ENCODE data around the gene ZBTB9.

ZBTB9 gene

DNA sequence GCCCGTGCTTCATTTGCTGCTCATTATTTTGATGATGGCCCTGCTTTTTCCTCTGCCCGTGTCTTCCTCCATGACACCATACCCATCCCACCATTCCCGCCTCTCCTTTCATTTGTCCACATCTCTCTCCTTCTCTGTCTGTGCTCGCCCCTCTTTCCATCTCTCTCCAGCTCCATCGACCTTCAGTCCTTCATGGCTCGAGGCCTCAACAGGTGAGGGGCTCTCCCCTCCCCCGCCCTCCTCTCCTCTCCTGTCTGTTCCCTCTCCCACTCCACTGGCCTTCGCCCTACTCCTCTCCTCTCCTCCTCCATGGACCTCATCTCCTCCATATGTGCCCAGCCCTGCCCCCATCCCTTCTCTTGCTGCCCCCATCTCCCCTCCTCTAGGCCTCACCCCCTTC lies 12.1 kb upstream of the ZBTB9 start:
- H3K4me2 ChIP-seq, result no peak overlapping the region
- H4K20me1 ChIP-seq (ENCODE audit: insufficient read depth), result no peaks in the 10 kb centered on the region
- TF ChIP-seq CTCF (conservative IDR thresholded peaks at IDR 0.05; ENCODE audit: low read depth, low read length), result no peak
- no peak overlapping the region for H3K4me3 ChIP-seq (IDR thresholded peaks at IDR 0.05; ENCODE audit: insufficient read depth, low read depth, low read length)
- no peaks in the 10 kb centered on the region for H3K27me3 ChIP-seq (ENCODE audit: insufficient read depth, low read depth)
- H3K79me2 ChIP-seq (ENCODE audit: insufficient read depth, low read depth), result no peaks in the 10 kb centered on the region
- no peak overlapping the region for H3K27ac ChIP-seq
- H2AFZ ChIP-seq (ENCODE audit: low read depth), result no peak overlapping the region
- no peaks in the 10 kb centered on the region for H3K4me1 ChIP-seq (ENCODE audit: low read depth, poor library complexity, severe bottlenecking)
- no peak overlapping the region for H3K9ac ChIP-seq
- H3K36me3 ChIP-seq (ENCODE audit: insufficient read depth), result no peaks in the 10 kb centered on the region

DNA sequence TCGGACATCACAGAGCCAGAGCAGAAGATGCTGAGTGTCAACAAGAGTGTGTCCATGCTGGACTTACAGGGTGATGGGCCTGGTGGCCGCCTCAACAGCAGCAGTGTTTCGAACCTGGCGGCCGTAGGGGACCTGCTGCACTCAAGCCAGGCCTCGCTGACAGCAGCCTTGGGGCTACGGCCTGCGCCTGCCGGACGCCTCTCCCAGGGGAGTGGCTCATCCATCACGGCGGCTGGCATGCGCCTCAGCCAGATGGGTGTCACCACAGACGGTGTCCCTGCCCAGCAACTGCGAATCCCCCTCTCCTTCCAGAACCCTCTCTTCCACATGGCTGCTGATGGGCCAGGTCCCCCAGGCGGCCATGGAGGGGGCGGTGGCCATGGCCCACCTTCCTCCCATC lies 11.4 kb upstream of the ZBTB9 start:
- H3K36me3 ChIP-seq (ENCODE audit: insufficient read depth), result no peaks in the 10 kb centered on the region
- no peak for TF ChIP-seq CTCF (conservative IDR thresholded peaks at IDR 0.05; ENCODE audit: low read depth, low read length)
- H3K79me2 ChIP-seq (ENCODE audit: insufficient read depth, low read depth), result no peaks in the 10 kb centered on the region

GRCh38 chr6:33443619-33444504 lies 10.5 kb upstream of the ZBTB9 start:
- Histone ChIP-seq H3K36me3 (ENCODE audit: insufficient read depth) (no peaks in the 10 kb centered on the region), H3K4me1 (ENCODE audit: low read depth, poor library complexity, severe bottlenecking) (no peaks in the 10 kb centered on the region), H4K20me1 (ENCODE audit: insufficient read depth) (no peaks in the 10 kb centered on the region), H3K79me2 (ENCODE audit: insufficient read depth, low read depth) (no peaks in the 10 kb centered on the region), H3K4me3 (IDR thresholded peaks at IDR 0.05; ENCODE audit: insufficient read depth, low read depth, low read length) (no peak overlapping the region), H2AFZ (ENCODE audit: low read depth) (no peak overlapping the region), H3K9ac (no peak overlapping the region), H3K27ac (no peak overlapping the region), H3K4me2 (no peak overlapping the region), H3K27me3 (ENCODE audit: insufficient read depth, low read depth) (no peaks in the 10 kb centered on the region)
- TF ChIP-seq CTCF (conservative IDR thresholded peaks at IDR 0.05; ENCODE audit: low read depth, low read length), result no peak

More for the DNA sequence above, 11.4 kb upstream of the ZBTB9 start:
- H3K27ac ChIP-seq, result no peak overlapping the region
- no peak overlapping the region for H3K9ac ChIP-seq
- no peaks in the 10 kb centered on the region for H3K4me1 ChIP-seq (ENCODE audit: low read depth, poor library complexity, severe bottlenecking)
- H3K4me2 ChIP-seq, result no peak overlapping the region
- H4K20me1 ChIP-seq (ENCODE audit: insufficient read depth), result no peaks in the 10 kb centered on the region
- no peaks in the 10 kb centered on the region for H3K27me3 ChIP-seq (ENCODE audit: insufficient read depth, low read depth)
- H3K4me3 ChIP-seq (IDR thresholded peaks at IDR 0.05; ENCODE audit: insufficient read depth, low read depth, low read length), result no peak overlapping the region
- H2AFZ ChIP-seq (ENCODE audit: low read depth), result no peak overlapping the region

DNA sequence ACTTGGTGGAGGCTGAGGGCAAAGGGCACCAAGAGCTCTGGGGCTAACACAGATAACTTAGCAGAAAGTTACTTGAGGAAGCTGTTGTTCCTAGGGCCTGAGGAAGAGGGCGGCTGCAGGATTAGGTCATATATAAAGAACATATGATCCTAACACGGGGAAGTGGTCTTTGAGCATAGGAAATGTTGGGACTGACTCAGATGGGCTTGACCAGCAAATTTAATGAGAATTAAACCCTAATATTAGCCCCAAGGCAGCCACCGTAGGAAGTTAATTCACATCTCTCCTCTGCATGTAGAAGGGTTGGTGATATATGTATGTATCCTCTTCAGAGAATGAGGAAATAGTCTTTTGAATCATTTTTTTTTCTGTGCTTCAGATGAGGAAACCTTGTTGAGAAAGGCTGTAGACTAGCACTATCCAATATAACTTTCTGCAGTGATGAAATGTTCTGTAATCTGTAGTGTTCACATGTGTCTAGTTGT lies 9.2 kb upstream of the ZBTB9 start:
- no peak overlapping the region for H3K9ac ChIP-seq
- no peak overlapping the region for H3K4me2 ChIP-seq
- H3K4me3 ChIP-seq (IDR thresholded peaks at IDR 0.05; ENCODE audit: insufficient read depth, low read depth, low read length), result no peak overlapping the region
- H3K27ac ChIP-seq, result no peak overlapping the region
- H2AFZ ChIP-seq (ENCODE audit: low read depth), result no peak overlapping the region
- H3K4me1 ChIP-seq (ENCODE audit: low read depth, poor library complexity, severe bottlenecking), result no peaks in the 10 kb centered on the region
- H3K36me3 ChIP-seq (ENCODE audit: insufficient read depth), result no peaks in the 10 kb centered on the region
- H3K27me3 ChIP-seq (ENCODE audit: insufficient read depth, low read depth), result no peaks in the 10 kb centered on the region
- no peak for TF ChIP-seq CTCF (conservative IDR thresholded peaks at IDR 0.05; ENCODE audit: low read depth, low read length)
- H4K20me1 ChIP-seq (ENCODE audit: insufficient read depth), result no peaks in the 10 kb centered on the region
- H3K79me2 ChIP-seq (ENCODE audit: insufficient read depth, low read depth), result no peaks in the 10 kb centered on the region

Measured in KMS-11 (cell line).